Fibroblast of skin of back (primary cell): ENCODE measurements around the gene ZBTB26.
"Not testable (repeated sequence)": the region's sequence is repeated elsewhere in the genome, so short reads cannot be mapped to it uniquely, and the experiment has no call there.

ENCODE experiments used
- DNase-seq: peaks from one replicate; pipeline ENCODE4 v3.0.0-alpha.2; 2013

ZBTB26 gene

GRCh38 chr9:122923947-122924346, 7.4 kb downstream of the ZBTB26 start:
- no peak for DNase-seq

GRCh38 chr9:122922713-122923112, 8.6 kb downstream of the ZBTB26 start:
- no peak for DNase-seq

- no peak for DNase-seq
Measured at GRCh38 chr9:122918310-122918709, 13.0 kb downstream of the ZBTB26 start.

GRCh38 chr9:122912964-122913673, 18.2 kb downstream of the ZBTB26 start, which contains the start of gene ZBTB6:
Gene ZBTB6 (minus strand): TSS chr9:122913323. CDS start chr9:122912072, 1,251 bp downstream.
- peak; percentile 90 for DNase-seq

- DNase-seq: no peak
Measured at GRCh38 chr9:122912671-122912963, 18.7 kb downstream of the ZBTB26 start.

GRCh38 chr9:122906122-122906521, 25.2 kb downstream of the ZBTB26 start:
- not testable (repeated sequence) for DNase-seq

GRCh38 chr9:122904823-122905710, 26.2 kb downstream of the ZBTB26 start, which contains the start of gene RC3H2:
Gene RC3H2 (minus strand): TSS chr9:122905359. CDS start chr9:122897509, 7,850 bp downstream.
- peak; percentile 100 for DNase-seq

GRCh38 chr9:122904466-122904822, 26.9 kb downstream of the ZBTB26 start:
- peak; percentile 30 for DNase-seq

- peak; percentile 15 for DNase-seq
Measured at GRCh38 chr9:122900791-122901190, 30.5 kb downstream of the ZBTB26 start.

- no peak for DNase-seq
Measured at GRCh38 chr9:122897969-122898368, 33.3 kb downstream of the ZBTB26 start.

GRCh38 chr9:122888480-122888879, 42.8 kb downstream of the ZBTB26 start:
- DNase-seq: no peak

- no peak for DNase-seq
Measured at GRCh38 chr9:122883125-122883524, 48.2 kb downstream of the ZBTB26 start.

- no peak for DNase-seq
Measured at GRCh38 chr9:122879443-122879842, 51.9 kb downstream of the ZBTB26 start.

GRCh38 chr9:122875523-122875922, 55.8 kb downstream of the ZBTB26 start:
- DNase-seq: no peak

GRCh38 chr9:122867276-122867675, 64.0 kb downstream of the ZBTB26 start:
- DNase-seq: not testable (repeated sequence)

GRCh38 chr9:122866079-122866478, 65.2 kb downstream of the ZBTB26 start:
- DNase-seq: no peak
